BLaER1 (cell line): ENCODE results near the gene PANK1.

Experiments
- H3K27ac ChIP-seq: shearing (Covaris generic); formaldehyde crosslinking; 2 replicates; pipeline ENCODE4 v1.8.1; 2022
- H3K27me3 ChIP-seq: shearing (Covaris generic); formaldehyde crosslinking; 2 replicates; pipeline ENCODE4 v1.8.1; 2022
- H3K36me3 ChIP-seq: shearing (Covaris generic); formaldehyde crosslinking; 2 replicates; pipeline ENCODE4 v1.8.1; 2022
- H3K4me1 ChIP-seq: shearing (Covaris generic); formaldehyde crosslinking; 2 replicates; pipeline ENCODE4 v1.8.1; 2022
- H3K4me2 ChIP-seq: shearing (Covaris generic); formaldehyde crosslinking; 2 replicates; pipeline ENCODE4 v1.8.1; 2022
- H3K4me3 ChIP-seq: shearing (Covaris generic); formaldehyde crosslinking; 2 replicates; pipeline ENCODE4 v1.8.1; 2022
- H3K9ac ChIP-seq: shearing (Covaris generic); formaldehyde crosslinking; 2 replicates; pipeline ENCODE4 v1.8.1; 2022
- H3K9me3 ChIP-seq: shearing (Covaris generic); formaldehyde crosslinking; 2 replicates; pipeline ENCODE4 v1.8.1; 2022
- H4K20me1 ChIP-seq: shearing (Covaris generic); formaldehyde crosslinking; 2 replicates; pipeline ENCODE4 v1.8.1; 2022
- Cebpa-rat ChIP-seq: shearing (Covaris generic); IDR thresholded peaks from 2 replicates; pipeline ENCODE4 v1.8.1; 2022

PANK1 gene

DNA sequence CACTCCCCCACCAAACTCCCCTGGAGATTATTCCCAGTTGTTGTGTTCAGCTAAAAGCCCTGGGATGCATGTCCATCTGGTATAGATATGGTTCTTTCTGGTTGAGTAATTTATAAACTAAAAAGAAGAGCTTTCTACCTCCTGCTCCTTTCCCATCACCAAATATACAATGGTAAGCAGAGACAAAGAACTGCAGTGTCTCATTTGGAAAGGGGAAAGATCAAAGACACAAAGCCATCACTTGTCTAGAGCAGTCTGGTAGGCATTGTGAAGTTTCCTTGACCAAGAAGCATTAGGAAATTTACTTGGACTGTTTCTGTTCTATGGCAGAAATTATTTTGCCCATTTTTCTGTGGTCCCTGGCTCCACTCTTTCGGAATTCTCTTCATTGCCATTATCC is 24.9 kb upstream of the PANK1 start:
- Histone ChIP-seq H3K27me3 (no peaks in the 10 kb centered on the region), H3K4me1 (0 out of 2 replicates have a peak, but pooled peaks cover under 1% of the 10 kb centered on the region), H3K9ac (no peak overlapping the region), H3K9me3 (no peaks in the 10 kb centered on the region), H4K20me1 (no peaks in the 10 kb centered on the region), H3K4me2 (no peak overlapping the region), H3K36me3 (no peaks in the 10 kb centered on the region), H3K27ac (no peak overlapping the region), H3K4me3 (no peak overlapping the region)
- no peak for TF ChIP-seq Cebpa-rat

- TF ChIP-seq Cebpa-rat, result no peak
- no peaks in the 10 kb centered on the region for H3K9me3 ChIP-seq
- H4K20me1 ChIP-seq, result no peaks in the 10 kb centered on the region
- H3K36me3 ChIP-seq, result no peaks in the 10 kb centered on the region
- no peak overlapping the region for H3K4me3 ChIP-seq
- H3K4me2 ChIP-seq, result no peak overlapping the region
- no peak overlapping the region for H3K27ac ChIP-seq
- H3K27me3 ChIP-seq, result no peaks in the 10 kb centered on the region
- H3K9ac ChIP-seq, result no peak overlapping the region
- H3K4me1 ChIP-seq, result no peaks in the 10 kb centered on the region
Measured at GRCh38 chr10:89668386-89669071, 23.5 kb upstream of the PANK1 start.

- no peak for TF ChIP-seq Cebpa-rat
- no peak overlapping the region for H3K27ac ChIP-seq
- H3K4me2 ChIP-seq, result no peak overlapping the region
- no peaks in the 10 kb centered on the region for H3K9me3 ChIP-seq
- no peaks in the 10 kb centered on the region for H3K27me3 ChIP-seq
- H3K4me1 ChIP-seq, result no peaks in the 10 kb centered on the region
- H3K36me3 ChIP-seq, result no peaks in the 10 kb centered on the region
- H3K4me3 ChIP-seq, result no peak overlapping the region
- no peaks in the 10 kb centered on the region for H4K20me1 ChIP-seq
- H3K9ac ChIP-seq, result no peak overlapping the region
Measured at GRCh38 chr10:89666138-89666537, 21.1 kb upstream of the PANK1 start.

- Histone ChIP-seq H3K4me1 (no peaks in the 10 kb centered on the region), H3K36me3 (no peaks in the 10 kb centered on the region), H3K27me3 (no peaks in the 10 kb centered on the region), H4K20me1 (no peaks in the 10 kb centered on the region), H3K4me3 (no peak overlapping the region), H3K27ac (no peak overlapping the region), H3K4me2 (no peak overlapping the region), H3K9ac (no peak overlapping the region), H3K9me3 (no peaks in the 10 kb centered on the region)
- TF ChIP-seq Cebpa-rat, result no peak
Measured at GRCh38 chr10:89665302-89665701, 20.3 kb upstream of the PANK1 start.

GRCh38 chr10:89664203-89664602 is 19.2 kb upstream of the PANK1 start:
- H3K9me3 ChIP-seq, result no peaks in the 10 kb centered on the region
- TF ChIP-seq Cebpa-rat, result no peak
- no peak overlapping the region for H3K27ac ChIP-seq
- H3K4me3 ChIP-seq, result no peak overlapping the region
- H3K9ac ChIP-seq, result no peak overlapping the region
- H3K27me3 ChIP-seq, result no peaks in the 10 kb centered on the region
- H4K20me1 ChIP-seq, result no peaks in the 10 kb centered on the region
- no peaks in the 10 kb centered on the region for H3K4me1 ChIP-seq
- H3K36me3 ChIP-seq, result no peaks in the 10 kb centered on the region
- no peak overlapping the region for H3K4me2 ChIP-seq

DNA sequence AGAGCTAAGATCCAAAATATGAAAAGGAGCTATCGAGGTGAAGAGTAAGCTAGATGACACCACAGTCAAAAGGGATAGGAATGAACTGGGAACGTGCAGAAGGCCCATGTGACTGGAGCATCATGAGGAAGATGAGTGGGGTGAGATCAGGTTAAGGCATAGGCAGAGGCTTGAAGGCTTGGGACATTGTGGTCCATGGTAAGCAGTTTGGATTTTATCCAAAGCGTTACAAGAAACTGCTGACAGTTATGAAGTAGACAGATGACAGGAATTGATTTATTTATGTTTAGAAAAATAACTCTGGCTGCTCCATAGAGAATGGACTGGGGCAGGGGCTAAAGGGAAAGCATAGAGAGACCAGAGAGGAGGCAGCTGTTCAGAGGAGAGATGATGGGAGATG is 18.1 kb upstream of the PANK1 start:
- Histone ChIP-seq H3K4me1 (no peaks in the 10 kb centered on the region), H4K20me1 (no peaks in the 10 kb centered on the region), H3K9ac (no peak overlapping the region), H3K27ac (no peak overlapping the region), H3K27me3 (no peaks in the 10 kb centered on the region), H3K4me2 (no peak overlapping the region), H3K4me3 (no peak overlapping the region), H3K36me3 (no peaks in the 10 kb centered on the region), H3K9me3 (no peaks in the 10 kb centered on the region)
- TF ChIP-seq Cebpa-rat, result no peak

DNA sequence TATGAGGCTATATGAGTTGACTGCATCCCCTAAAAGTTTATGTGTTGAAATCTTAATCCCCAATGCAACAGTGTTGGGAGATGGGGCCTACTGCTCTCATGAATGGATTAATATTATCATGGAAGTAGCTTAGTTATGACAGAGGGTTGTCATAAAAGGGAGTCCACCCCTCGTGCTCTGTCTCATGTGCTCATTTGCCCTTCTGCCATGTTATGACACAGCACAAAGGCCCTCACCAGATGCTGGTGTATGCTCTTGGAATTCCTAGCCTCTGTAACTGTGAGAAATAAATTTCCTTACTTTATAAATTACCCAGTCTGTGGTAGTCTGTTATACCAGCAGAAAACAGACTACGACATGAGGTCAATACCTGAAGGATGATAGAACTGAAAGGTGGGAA is 17.6 kb upstream of the PANK1 start:
- H3K36me3 ChIP-seq, result no peaks in the 10 kb centered on the region
- H3K27me3 ChIP-seq, result no peaks in the 10 kb centered on the region
- no peak overlapping the region for H3K9ac ChIP-seq
- H3K9me3 ChIP-seq, result no peaks in the 10 kb centered on the region
- no peak overlapping the region for H3K4me2 ChIP-seq
- no peak for TF ChIP-seq Cebpa-rat
- no peaks in the 10 kb centered on the region for H4K20me1 ChIP-seq
- H3K4me1 ChIP-seq, result no peaks in the 10 kb centered on the region
- no peak overlapping the region for H3K27ac ChIP-seq
- H3K4me3 ChIP-seq, result no peak overlapping the region

DNA sequence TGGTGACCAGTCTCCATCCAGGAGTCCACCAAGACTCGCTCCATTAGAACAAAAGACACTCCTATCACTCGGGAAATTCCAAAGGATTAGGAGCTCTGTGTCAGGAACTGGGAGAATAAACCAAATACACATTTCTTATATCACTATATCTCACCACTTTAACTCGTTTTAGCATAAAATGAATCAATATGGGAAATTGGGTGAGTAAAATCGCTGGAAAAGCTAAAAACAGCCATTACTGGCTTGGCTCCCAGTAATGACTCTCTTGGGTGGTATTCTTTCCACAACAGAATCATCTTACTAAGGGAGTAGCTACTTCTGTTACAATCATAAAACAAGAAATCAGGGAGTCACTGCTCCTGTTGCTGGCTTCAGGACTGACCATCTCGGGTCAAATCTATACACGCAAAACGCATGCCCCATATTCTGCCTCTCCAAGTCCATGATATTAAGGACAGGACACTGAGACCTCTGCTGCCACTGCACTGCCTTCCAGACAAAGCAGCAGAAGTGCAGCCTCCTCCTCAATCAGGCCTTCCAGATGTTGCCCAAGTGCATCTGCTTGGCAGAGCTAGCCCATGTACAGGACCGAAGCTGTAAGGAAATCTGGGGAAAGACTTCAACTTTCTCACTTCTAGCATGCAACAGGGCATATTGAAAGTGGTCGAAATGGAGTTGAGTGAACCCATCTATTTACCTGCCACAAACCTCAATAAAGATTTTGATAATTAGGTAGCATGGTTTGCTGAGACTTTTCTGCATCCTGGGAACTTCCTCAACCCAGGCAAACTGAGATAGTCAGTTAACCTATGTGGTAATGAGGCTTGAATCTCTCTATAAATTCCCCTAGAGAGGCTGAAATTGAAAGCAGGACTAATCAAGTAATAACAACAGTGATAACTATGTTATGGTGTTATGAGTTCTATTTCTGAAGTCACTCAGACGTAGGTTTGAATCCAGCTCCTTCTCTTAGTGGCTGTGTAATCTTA is 14.4 kb upstream of the PANK1 start:
- H3K9ac ChIP-seq, result no peak overlapping the region
- H3K9me3 ChIP-seq, result peaks cover 16% of the 10 kb centered on the region
- H3K27ac ChIP-seq, result no peak overlapping the region
- H3K4me1 ChIP-seq, result 0 out of 2 replicates have a peak, but pooled peaks cover under 1% of the 10 kb centered on the region
- TF ChIP-seq Cebpa-rat, result no peak
- H3K27me3 ChIP-seq, result no peaks in the 10 kb centered on the region
- H3K36me3 ChIP-seq, result no peaks in the 10 kb centered on the region
- H3K4me2 ChIP-seq, result no peak overlapping the region
- H3K4me3 ChIP-seq, result no peak overlapping the region
- H4K20me1 ChIP-seq, result no peaks in the 10 kb centered on the region

DNA sequence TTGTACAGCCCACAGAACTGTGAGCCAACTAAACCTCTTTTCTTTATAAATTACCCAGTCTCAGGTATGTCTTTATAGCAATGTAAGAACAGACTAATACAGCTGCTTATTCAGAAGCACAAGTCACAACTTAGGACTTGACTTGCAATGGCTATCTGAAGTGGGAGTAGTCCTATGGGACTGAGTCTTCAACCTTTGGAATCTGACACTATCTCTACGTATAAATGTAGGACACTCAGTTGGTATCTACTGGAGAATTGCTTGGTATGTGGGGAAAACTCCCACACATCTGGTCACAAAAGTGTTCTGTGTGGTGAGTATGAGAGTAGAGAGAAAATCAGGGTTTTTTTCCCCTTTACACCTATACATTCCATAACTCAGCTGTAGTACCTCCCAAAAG is 12.3 kb upstream of the PANK1 start:
- Histone ChIP-seq H3K4me3 (no peak overlapping the region), H3K9ac (no peak overlapping the region), H3K27me3 (no peaks in the 10 kb centered on the region), H3K4me2 (no peak overlapping the region), H3K9me3 (peaks cover 16% of the 10 kb centered on the region), H3K4me1 (peaks cover 22% of the 10 kb centered on the region), H3K27ac (no peak overlapping the region), H3K36me3 (no peaks in the 10 kb centered on the region), H4K20me1 (no peaks in the 10 kb centered on the region)
- no peak for TF ChIP-seq Cebpa-rat

GRCh38 chr10:89655722-89656121 is 10.7 kb upstream of the PANK1 start:
- peaks cover 31% of the 10 kb centered on the region for H3K4me1 ChIP-seq
- H4K20me1 ChIP-seq, result no peaks in the 10 kb centered on the region
- H3K36me3 ChIP-seq, result no peaks in the 10 kb centered on the region
- H3K9me3 ChIP-seq, result peaks cover 16% of the 10 kb centered on the region
- no peak for TF ChIP-seq Cebpa-rat
- no peak overlapping the region for H3K9ac ChIP-seq
- H3K27ac ChIP-seq, result no peak overlapping the region
- H3K4me3 ChIP-seq, result no peak overlapping the region
- no peaks in the 10 kb centered on the region for H3K27me3 ChIP-seq
- H3K4me2 ChIP-seq, result no peak overlapping the region
